H9 (cell line): Measurements from ENCODE around the gene MT2A. TPM values are rescaled to one million over a fixed set of nuclear protein-coding genes. Genes with fewer than 3 reads are reported as not detected.

Experiments
- DNase-seq: peaks from one replicate; pipeline ENCODE4 v3.0.0-alpha.2; 2017
- H2AFZ ChIP-seq: one replicate; pipeline ENCODE4 v1.6.1; 2013; ENCODE audit warnings: mild to moderate bottlenecking, low read length, control low read depth, moderate library complexity
- H2AK5ac ChIP-seq: 2 replicates; pipeline ENCODE4 v1.6.1; 2013; ENCODE audit warnings: low read length, control low read depth, mixed read lengths; ENCODE audit not compliant: insufficient read length
- H2BK120ac ChIP-seq: one replicate; pipeline ENCODE4 v1.6.1; 2013; ENCODE audit warnings: low read depth, mild to moderate bottlenecking, low read length, control low read depth, inconsistent platforms; ENCODE audit not compliant: poor library complexity, severe bottlenecking
- H2BK12ac ChIP-seq: 2 replicates; pipeline ENCODE4 v1.6.1; 2013; ENCODE audit warnings: low read length, control low read depth, mixed read lengths, low read depth; ENCODE audit not compliant: insufficient read length
- H2BK15ac ChIP-seq: 2 replicates; pipeline ENCODE4 v1.6.1; 2013; ENCODE audit warnings: low read depth, low read length, control low read depth
- H2BK20ac ChIP-seq: one replicate; pipeline ENCODE4 v1.6.1; 2013; ENCODE audit warnings: low read depth, mild to moderate bottlenecking, low read length, control low read depth, inconsistent platforms; ENCODE audit not compliant: poor library complexity, severe bottlenecking
- H2BK5ac ChIP-seq: 2 replicates; pipeline ENCODE4 v1.6.1; 2013; ENCODE audit warnings: low read length, control low read depth, mixed read lengths; ENCODE audit not compliant: insufficient read length
- H3K14ac ChIP-seq: 2 replicates; pipeline ENCODE4 v1.6.1; 2013; ENCODE audit warnings: low read length, control low read depth; ENCODE audit not compliant: insufficient read depth
- H3K18ac ChIP-seq: 2 replicates; pipeline ENCODE4 v1.6.1; 2013; ENCODE audit warnings: low read depth, mild to moderate bottlenecking, mixed read lengths, low read length, control low read depth; ENCODE audit not compliant: insufficient read length
- H3K23ac ChIP-seq: 2 replicates; pipeline ENCODE4 v1.6.1; 2013; ENCODE audit warnings: low read length, control low read depth, mixed read lengths, low read depth; ENCODE audit not compliant: insufficient read length
- H3K23me2 ChIP-seq: 2 replicates; pipeline ENCODE4 v1.6.1; 2013; ENCODE audit warnings: low read depth, mild to moderate bottlenecking, mixed read lengths, low read length, control low read depth; ENCODE audit not compliant: insufficient read length, poor library complexity, severe bottlenecking
- H3K27ac ChIP-seq: 2 replicates; pipeline ENCODE4 v1.5.1; 2013; ENCODE audit warnings: low read length, control low read depth, mixed read lengths, low read depth; ENCODE audit not compliant: insufficient read length
- H3K27me3 ChIP-seq: 2 replicates; pipeline ENCODE4 v1.6.1; 2013; ENCODE audit warnings: low read length, control low read depth, inconsistent platforms; ENCODE audit not compliant: insufficient read depth
- H3K4ac ChIP-seq: 2 replicates; pipeline ENCODE4 v1.6.1; 2013; ENCODE audit warnings: low read depth, mild to moderate bottlenecking, control low read depth, inconsistent platforms, low read length, moderate library complexity
- H3K4me1 ChIP-seq: 2 replicates; pipeline ENCODE4 v1.6.1; 2013; ENCODE audit warnings: low read length, control low read depth, inconsistent platforms; ENCODE audit not compliant: insufficient read depth
- H3K4me2 ChIP-seq: 2 replicates; pipeline ENCODE4 v1.6.1; 2013; ENCODE audit warnings: low read length, control low read depth, mixed read lengths; ENCODE audit not compliant: insufficient read length, insufficient read depth
- H3K56ac ChIP-seq: 2 replicates; pipeline ENCODE4 v1.6.1; 2013; ENCODE audit warnings: low read depth, mild to moderate bottlenecking, mixed read lengths, low read length, control low read depth; ENCODE audit not compliant: insufficient read length
- H3K79me1 ChIP-seq: 2 replicates; pipeline ENCODE4 v1.6.1; 2013; ENCODE audit warnings: low read depth, mild to moderate bottlenecking, moderate library complexity, low read length, control low read depth, inconsistent platforms; ENCODE audit not compliant: insufficient read depth, poor library complexity, severe bottlenecking
- H3K79me2 ChIP-seq: 2 replicates; pipeline ENCODE4 v1.6.1; 2013; ENCODE audit warnings: low read length, control low read depth, inconsistent platforms; ENCODE audit not compliant: insufficient read depth
- H3K9ac ChIP-seq: 2 replicates; pipeline ENCODE4 v1.6.1; 2013; ENCODE audit warnings: low read length, control low read depth, mixed read lengths; ENCODE audit not compliant: insufficient read length; ENCODE audit errors: extremely low read depth
- H3K9me3 ChIP-seq: one replicate; pipeline ENCODE4 v1.6.1; 2013; ENCODE audit warnings: low read depth, low read length, inconsistent platforms; ENCODE audit not compliant: control insufficient read depth
- H3T11ph ChIP-seq: one replicate; pipeline ENCODE4 v1.6.1; 2013; ENCODE audit warnings: mild to moderate bottlenecking, low read length, control low read depth, inconsistent platforms
- H4K20me1 ChIP-seq: one replicate; pipeline ENCODE4 v1.6.1; 2013; ENCODE audit not compliant: control insufficient read depth, insufficient read length, insufficient read depth
- H4K5ac ChIP-seq: 2 replicates; pipeline ENCODE4 v1.6.1; 2013; ENCODE audit warnings: low read depth, mild to moderate bottlenecking, mixed read lengths, low read length, control low read depth; ENCODE audit not compliant: insufficient read length
- H4K8ac ChIP-seq: replicated peaks from 2 replicates; pipeline ENCODE4 v1.6.1; 2013; ENCODE audit warnings: low read length, control low read depth, mixed read lengths, low read depth; ENCODE audit not compliant: insufficient read length
- H4K91ac ChIP-seq: 2 replicates; pipeline ENCODE4 v1.6.1; 2013; ENCODE audit warnings: low read depth, mild to moderate bottlenecking, moderate library complexity, mixed read lengths, low read length, control low read depth; ENCODE audit not compliant: insufficient read length
- H3K27ac Mint-ChIP-seq, 3 experiments: 2 replicates in 2 of 3; 3 replicates in 1 of 3; pipeline ENCODE4 v1.8.0; 2020 to 2021; ENCODE audit warnings: mixed read lengths in 3 of 3, mild to moderate bottlenecking in 1 of 3, moderate library complexity in 1 of 3
- H3K27me3 Mint-ChIP-seq: 2 replicates; pipeline ENCODE4 v1.8.0; 2021; ENCODE audit warnings: low read depth, mild to moderate bottlenecking, moderate library complexity, mixed read lengths
- H3K36me3 Mint-ChIP-seq, 3 experiments: 2 replicates in 2 of 3; 3 replicates in 1 of 3; pipeline ENCODE4 v1.8.0; 2020 to 2021; ENCODE audit warnings: low read depth in 3 of 3, mixed read lengths in 3 of 3; ENCODE audit not compliant: insufficient read depth in 1 of 3
- H3K4me1 Mint-ChIP-seq, 2 experiments: 2 replicates each; pipeline ENCODE4 v1.8.0; 2020; ENCODE audit warnings: mixed read lengths in 2 of 2
- H3K4me3 Mint-ChIP-seq, 2 experiments: 2 replicates in 1 of 2; 3 replicates in 1 of 2; pipeline ENCODE4 v1.8.0; 2020 to 2021; ENCODE audit warnings: mild to moderate bottlenecking in 2 of 2, mixed read lengths in 2 of 2, moderate library complexity in 1 of 2
- H3K9me3 Mint-ChIP-seq, 2 experiments: 2 replicates in 1 of 2; 3 replicates in 1 of 2; pipeline ENCODE4 v1.8.0; 2020; ENCODE audit warnings: mild to moderate bottlenecking in 2 of 2, mixed read lengths in 2 of 2, moderate library complexity in 1 of 2
- WGBS: extraction: QIAGEN DNeasy Blood & Tissue Kit; methylation state at CpG from one replicate; pipeline ENCODE4 v1.1.7; 2013; ENCODE audit warnings: missing lambda C conversion rate, low lambda C conversion rate, mixed read lengths; ENCODE audit not compliant: insufficient read length; ENCODE audit errors: extremely low coverage; 5-methylcytosine and 5-hydroxymethylcytosine counted together
- total RNA-seq: library from RNA; stranded (reverse); gene quantifications from 2 replicates; pipeline ENCODE4 v1.2.1, GENCODE V29; 2021
- TF ChIP-seq, protein P1 (sequence below): fragments of 200-600 bp; sonication (generic); conservative IDR thresholded peaks from 3 replicates; pipeline ENCODE4 v1.8.0; 2021; ENCODE audit warnings: antibody characterized with exemption, mild to moderate bottlenecking

The MT2A gene
- total RNA-seq, 1 experiment from 2014 or later = 63.1 TPM

DNA sequence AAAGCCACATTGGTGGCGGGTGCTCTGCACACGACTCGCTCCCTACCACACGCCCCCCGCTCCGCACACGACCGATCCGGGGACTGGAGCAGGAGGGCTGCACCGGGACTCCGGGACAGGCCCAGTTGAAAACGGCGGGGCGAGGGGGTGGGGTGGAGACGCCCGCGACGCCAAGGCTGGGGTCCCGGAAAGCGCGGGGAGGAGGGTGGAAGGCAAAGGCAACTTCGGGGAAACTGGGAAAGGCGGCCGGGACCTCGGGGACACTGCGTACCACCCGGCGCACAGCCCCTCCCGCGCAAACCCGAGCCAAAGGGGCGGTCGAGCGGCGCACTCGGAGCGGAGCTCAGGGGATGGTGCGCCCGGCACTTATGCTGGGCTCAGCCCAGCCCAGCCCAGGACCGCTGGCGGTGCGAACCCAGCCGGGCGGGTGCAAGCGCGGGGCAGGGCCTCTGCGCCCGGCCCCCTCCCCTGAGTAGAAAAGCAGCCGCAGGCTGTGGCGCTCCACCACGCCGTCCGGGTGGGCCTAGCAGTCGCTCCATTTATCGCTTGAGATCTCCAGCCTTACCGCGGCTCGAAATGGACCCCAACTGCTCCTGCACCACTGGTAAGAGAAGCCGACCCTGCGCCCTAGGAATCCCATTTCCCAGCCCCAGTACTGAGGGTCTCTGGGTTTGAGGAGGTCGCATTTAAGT, 23.9 kb downstream of the MT2A start, which contains the start of gene MT1M:
MT1M (plus strand) TSS at position 504 of the 692 bp plus-strand sequence; CDS start at position 577, 73 bp downstream.
- peaks cover 90% of the 10 kb centered on the region for H3K27me3 ChIP-seq
- no peak within 1 kb of the TSS for H4K5ac ChIP-seq
- Mint-ChIP-seq H3K27ac (no peak within 1 kb of the TSS), H3K4me3 (peak within 1 kb of the TSS; percentile 66 to 79), H3K27me3 (peaks cover 99% of the 10 kb centered on the region), H3K9me3 (peaks cover 0 to 12% of the 10 kb centered on the region in 2 experiments; a peak in 2 of 5 replicates), H3K36me3 (no peaks in the 10 kb centered on the region; a peak in 1 of 7 replicates), H3K4me1 (peaks cover 13 to 27% of the 10 kb centered on the region in 2 experiments)
- TF ChIP-seq, protein P1, sequence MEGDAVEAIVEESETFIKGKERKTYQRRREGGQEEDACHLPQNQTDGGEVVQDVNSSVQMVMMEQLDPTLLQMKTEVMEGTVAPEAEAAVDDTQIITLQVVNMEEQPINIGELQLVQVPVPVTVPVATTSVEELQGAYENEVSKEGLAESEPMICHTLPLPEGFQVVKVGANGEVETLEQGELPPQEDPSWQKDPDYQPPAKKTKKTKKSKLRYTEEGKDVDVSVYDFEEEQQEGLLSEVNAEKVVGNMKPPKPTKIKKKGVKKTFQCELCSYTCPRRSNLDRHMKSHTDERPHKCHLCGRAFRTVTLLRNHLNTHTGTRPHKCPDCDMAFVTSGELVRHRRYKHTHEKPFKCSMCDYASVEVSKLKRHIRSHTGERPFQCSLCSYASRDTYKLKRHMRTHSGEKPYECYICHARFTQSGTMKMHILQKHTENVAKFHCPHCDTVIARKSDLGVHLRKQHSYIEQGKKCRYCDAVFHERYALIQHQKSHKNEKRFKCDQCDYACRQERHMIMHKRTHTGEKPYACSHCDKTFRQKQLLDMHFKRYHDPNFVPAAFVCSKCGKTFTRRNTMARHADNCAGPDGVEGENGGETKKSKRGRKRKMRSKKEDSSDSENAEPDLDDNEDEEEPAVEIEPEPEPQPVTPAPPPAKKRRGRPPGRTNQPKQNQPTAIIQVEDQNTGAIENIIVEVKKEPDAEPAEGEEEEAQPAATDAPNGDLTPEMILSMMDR = no peak
- no peak within 1 kb of the TSS for H3T11ph ChIP-seq
- H3K9me3 ChIP-seq = no peaks in the 10 kb centered on the region
- no peak within 1 kb of the TSS for H3K23ac ChIP-seq
- no peaks in the 10 kb centered on the region for H4K20me1 ChIP-seq
- H3K79me1 ChIP-seq = no peaks in the 10 kb centered on the region
- WGBS = no CpG with 5 or more reads among the region's 61 CpGs
- H2BK20ac ChIP-seq = no peak within 1 kb of the TSS
- no peak within 1 kb of the TSS for H3K27ac ChIP-seq
- no peak within 1 kb of the TSS for H4K8ac ChIP-seq
- H3K4me1 ChIP-seq = no peaks in the 10 kb centered on the region
- H3K23me2 ChIP-seq = peaks cover 7% of the 10 kb centered on the region
- no peak within 1 kb of the TSS for H3K18ac ChIP-seq
- H3K9ac ChIP-seq = no peak within 1 kb of the TSS
- DNase-seq = no peak
- no peak within 1 kb of the TSS for H2BK120ac ChIP-seq
- H3K14ac ChIP-seq = no peak within 1 kb of the TSS
- no peak within 1 kb of the TSS for H4K91ac ChIP-seq
- H3K79me2 ChIP-seq = no peaks in the 10 kb centered on the region
- no peak within 1 kb of the TSS for H2BK5ac ChIP-seq
- no peak within 1 kb of the TSS for H2BK15ac ChIP-seq
- no peak within 1 kb of the TSS for H2BK12ac ChIP-seq
- H3K4ac ChIP-seq = no peak within 1 kb of the TSS
- no peak within 1 kb of the TSS for H2AFZ ChIP-seq
- H3K4me2 ChIP-seq = peak within 1 kb of the TSS; percentile 77
- H3K56ac ChIP-seq = no peak within 1 kb of the TSS
- no peak within 1 kb of the TSS for H2AK5ac ChIP-seq
